ENCODE data around the gene IRF7. TPM values are rescaled to one million over a fixed set of nuclear protein-coding genes. Genes with fewer than 3 reads are reported as not detected.
"Not testable (repeated sequence)": the region's sequence is repeated elsewhere in the genome, so short reads cannot be mapped to it uniquely, and the experiment has no call there.

Gene IRF7
- total RNA-seq, 4 donors from 2014 or later: 28.1 to 80.9 (median 58.4) TPM

DNA sequence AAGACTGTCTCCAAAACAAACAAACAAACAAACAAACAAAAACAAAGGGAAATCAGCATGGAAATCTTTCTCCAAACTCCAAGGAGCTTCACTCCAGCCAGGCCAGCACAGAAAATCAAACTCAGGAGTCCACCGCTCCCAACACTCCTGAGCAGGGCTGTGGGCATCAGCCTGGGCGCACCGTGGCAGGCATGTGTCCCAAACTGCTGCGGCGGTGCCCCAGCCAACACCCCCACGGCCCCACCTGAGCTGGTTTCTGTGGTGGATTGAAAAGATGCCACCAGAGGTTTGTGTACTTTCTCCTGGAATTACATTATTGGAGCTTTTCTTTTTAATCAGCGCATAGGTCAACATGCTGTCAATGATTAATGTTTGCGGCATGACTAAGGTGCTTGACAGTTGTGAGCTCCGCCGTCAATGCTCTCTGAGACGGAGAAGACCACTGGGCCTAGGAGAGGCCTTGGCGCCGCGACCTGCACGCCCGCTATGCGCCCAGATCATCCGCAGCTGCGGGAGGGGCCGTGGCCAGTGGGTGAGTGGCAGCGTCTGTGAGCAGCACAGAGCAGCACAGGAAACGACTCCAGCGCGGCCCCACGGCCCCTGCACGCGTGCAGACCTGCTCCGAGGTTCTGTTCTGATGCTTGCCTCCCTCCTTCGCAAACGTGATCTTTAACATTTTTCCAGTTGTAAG, 39.4 kb upstream of the IRF7 start:
- TF ChIP-seq, protein P1, sequence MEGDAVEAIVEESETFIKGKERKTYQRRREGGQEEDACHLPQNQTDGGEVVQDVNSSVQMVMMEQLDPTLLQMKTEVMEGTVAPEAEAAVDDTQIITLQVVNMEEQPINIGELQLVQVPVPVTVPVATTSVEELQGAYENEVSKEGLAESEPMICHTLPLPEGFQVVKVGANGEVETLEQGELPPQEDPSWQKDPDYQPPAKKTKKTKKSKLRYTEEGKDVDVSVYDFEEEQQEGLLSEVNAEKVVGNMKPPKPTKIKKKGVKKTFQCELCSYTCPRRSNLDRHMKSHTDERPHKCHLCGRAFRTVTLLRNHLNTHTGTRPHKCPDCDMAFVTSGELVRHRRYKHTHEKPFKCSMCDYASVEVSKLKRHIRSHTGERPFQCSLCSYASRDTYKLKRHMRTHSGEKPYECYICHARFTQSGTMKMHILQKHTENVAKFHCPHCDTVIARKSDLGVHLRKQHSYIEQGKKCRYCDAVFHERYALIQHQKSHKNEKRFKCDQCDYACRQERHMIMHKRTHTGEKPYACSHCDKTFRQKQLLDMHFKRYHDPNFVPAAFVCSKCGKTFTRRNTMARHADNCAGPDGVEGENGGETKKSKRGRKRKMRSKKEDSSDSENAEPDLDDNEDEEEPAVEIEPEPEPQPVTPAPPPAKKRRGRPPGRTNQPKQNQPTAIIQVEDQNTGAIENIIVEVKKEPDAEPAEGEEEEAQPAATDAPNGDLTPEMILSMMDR (IDR thresholded peaks at IDR 0.05): no peak
- TF ChIP-seq POLR2A (IDR thresholded peaks at IDR 0.05): no peak
- no peaks in the 10 kb centered on the region for H3K9me3 ChIP-seq
- peak in 2 of 3 donors; percentile 59 to 66 for DNase-seq
- H3K27ac ChIP-seq: peak overlapping the region in 3 of 4 donors; percentile 51 to 90 (median 84)
- H3K4me1 ChIP-seq: peaks cover 0 to 53% (median 7%) of the 10 kb centered on the region in 4 donors
- peak overlapping the region in 2 of 4 donors; percentile 5 to 30 for H3K4me3 ChIP-seq
- no peaks in the 10 kb centered on the region for H3K27me3 ChIP-seq
- H3K36me3 ChIP-seq: peaks cover 0 to 29% (median 0%) of the 10 kb centered on the region in 3 donors

GRCh38 chr11:654444-654843, 38.7 kb upstream of the IRF7 start:
- not testable (repeated sequence) for H3K9me3 ChIP-seq, H3K27me3 ChIP-seq
- Histone ChIP-seq H3K27ac (peak overlapping the region in 3 of 4 donors; percentile 51 to 90 (median 84)), H3K4me1 (peaks cover 0 to 48% (median 7%) of the 10 kb centered on the region in 4 donors), H3K4me3 (peak overlapping the region in 2 of 4 donors; percentile 5 to 30), H3K36me3 (peaks cover 0 to 24% (median 0%) of the 10 kb centered on the region in 3 donors)
- peak in 2 of 3 donors; percentile 65 to 66 for DNase-seq

DNA sequence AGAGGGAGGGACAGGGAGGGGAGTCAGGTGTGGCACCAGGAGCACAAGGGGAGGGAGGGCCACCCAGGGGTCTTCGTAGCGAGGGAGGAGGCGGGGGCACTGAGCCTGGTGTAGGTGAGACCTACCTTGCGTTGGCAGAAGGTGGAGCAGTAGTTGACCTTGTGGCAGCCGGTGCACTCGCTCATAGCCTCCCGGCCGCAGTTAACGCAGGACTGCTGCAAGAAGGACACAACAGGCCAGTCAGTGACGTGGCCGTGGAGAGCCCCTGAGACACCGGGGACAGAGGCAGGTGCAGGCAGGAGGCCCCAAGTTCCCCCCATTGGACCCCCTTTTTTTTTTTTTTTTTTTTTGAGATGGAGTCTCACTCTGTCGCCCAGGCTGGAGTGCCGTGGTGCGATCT, 38.1 kb upstream of the IRF7 start:
- TF ChIP-seq POLR2A (IDR thresholded peaks at IDR 0.05): no peak
- TF ChIP-seq, protein P1 (IDR thresholded peaks at IDR 0.05): no peak
- no peak for DNase-seq
- Histone ChIP-seq H3K4me1 (peaks cover 0 to 42% (median 7%) of the 10 kb centered on the region in 4 donors), H3K9me3 (no peaks in the 10 kb centered on the region), H3K27me3 (no peaks in the 10 kb centered on the region), H3K36me3 (peaks cover 0 to 21% (median 0%) of the 10 kb centered on the region in 3 donors), H3K27ac (peak overlapping the region in 3 of 4 donors; percentile 32 to 84 (median 49)), H3K4me3 (no peak overlapping the region)

DNA sequence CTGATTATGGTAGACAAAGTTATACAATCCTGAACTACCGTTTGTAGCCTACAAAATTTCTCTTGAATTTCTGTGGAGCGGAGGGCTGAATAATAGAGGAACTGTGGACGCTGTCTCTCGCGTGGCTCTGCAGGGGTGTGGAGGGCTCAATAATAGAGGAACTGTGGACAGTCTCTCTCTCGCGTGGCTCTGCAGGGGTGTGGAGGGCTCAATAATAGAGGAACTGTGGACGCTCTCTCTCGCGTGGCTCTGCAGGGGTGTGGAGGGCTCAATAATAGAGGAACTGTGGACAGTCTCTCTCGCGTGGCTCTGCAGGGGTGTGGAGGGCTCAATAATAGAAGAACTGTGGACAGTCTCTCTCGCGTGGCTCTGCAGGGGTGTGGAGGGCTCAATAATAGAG, 37.4 kb upstream of the IRF7 start:
- not testable (repeated sequence) for H3K9me3 ChIP-seq, DNase-seq, H3K27me3 ChIP-seq, H3K4me3 ChIP-seq, H3K27ac ChIP-seq
- H3K36me3 ChIP-seq: peaks cover 0 to 21% (median 0%) of the 10 kb centered on the region in 3 donors
- H3K4me1 ChIP-seq: peaks cover 0 to 37% (median 7%) of the 10 kb centered on the region in 4 donors

DNA sequence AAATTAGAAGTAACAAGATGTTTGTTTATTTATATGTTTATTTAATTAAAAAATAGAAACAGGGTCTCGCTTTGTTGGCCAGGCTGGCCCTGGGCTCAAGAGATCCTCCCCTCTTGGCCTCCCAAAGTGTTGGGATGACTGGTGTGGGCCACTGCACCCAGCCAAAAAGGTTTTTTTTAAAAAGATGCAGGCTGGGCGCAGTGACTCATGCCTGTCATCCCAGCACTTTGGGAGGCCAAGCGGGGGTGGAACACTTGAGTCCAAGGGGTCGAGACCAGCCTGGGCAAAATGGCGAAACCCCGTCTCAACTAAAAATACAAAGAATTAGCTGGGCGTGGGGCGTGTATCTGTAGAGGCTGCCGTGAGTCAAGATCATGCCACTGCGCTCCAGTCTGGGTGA, 34.7 kb upstream of the IRF7 start:
- no peak for DNase-seq
- no peak for TF ChIP-seq POLR2A (IDR thresholded peaks at IDR 0.05)
- TF ChIP-seq, protein P1 (IDR thresholded peaks at IDR 0.05): no peak
- H3K27me3 ChIP-seq: no peaks in the 10 kb centered on the region
- peaks cover 0 to 21% (median 0%) of the 10 kb centered on the region in 3 donors for H3K36me3 ChIP-seq
- no peak overlapping the region for H3K27ac ChIP-seq
- H3K4me3 ChIP-seq: no peak overlapping the region
- peaks cover 0 to 15% (median 0%) of the 10 kb centered on the region in 4 donors for H3K4me1 ChIP-seq
- H3K9me3 ChIP-seq: no peaks in the 10 kb centered on the region

- not testable (repeated sequence) for DNase-seq, H3K9me3 ChIP-seq, H3K27me3 ChIP-seq, H3K4me1 ChIP-seq, H3K27ac ChIP-seq, H3K4me3 ChIP-seq
- peaks cover 0 to 29% (median 0%) of the 10 kb centered on the region in 3 donors for H3K36me3 ChIP-seq
These were observed 32.0 kb upstream of the IRF7 start for GRCh38 chr11:647672-648158.

GRCh38 chr11:646214-646613, 30.5 kb upstream of the IRF7 start:
- no peak overlapping the region for H3K4me3 ChIP-seq
- peaks cover 0 to 19% (median 0%) of the 10 kb centered on the region in 3 donors for H3K36me3 ChIP-seq
- no peaks in the 10 kb centered on the region for H3K4me1 ChIP-seq
- DNase-seq: no peak
- H3K9me3 ChIP-seq: no peaks in the 10 kb centered on the region
- no peak for TF ChIP-seq POLR2A (IDR thresholded peaks at IDR 0.05)
- TF ChIP-seq, protein P1 (IDR thresholded peaks at IDR 0.05): no peak
- no peak overlapping the region for H3K27ac ChIP-seq
- no peaks in the 10 kb centered on the region for H3K27me3 ChIP-seq
